ENCODE results near the gene ENO2.

ENO2 gene

DNA sequence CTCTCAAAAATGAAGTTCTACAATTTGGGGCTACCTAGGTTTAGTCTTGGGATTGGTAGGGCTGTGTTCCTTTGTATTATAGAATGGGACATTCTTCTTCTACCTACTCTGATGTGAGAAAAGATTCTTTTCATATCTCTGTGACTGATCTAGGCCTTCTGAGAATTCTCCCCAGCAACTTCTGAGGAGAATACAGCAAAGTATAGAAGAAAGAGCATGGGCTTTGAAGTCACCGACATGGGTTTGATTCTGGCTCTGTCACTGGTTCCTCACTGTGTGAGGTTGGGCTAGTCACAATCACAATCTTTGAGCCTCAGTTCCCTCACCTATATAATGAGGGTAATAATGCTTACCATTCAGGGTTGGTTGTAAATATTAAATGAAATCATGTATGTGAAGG is 18.4 kb downstream of the ENO2 start:
- no peak for DNase-seq (ENCODE audit: low read depth)

DNA sequence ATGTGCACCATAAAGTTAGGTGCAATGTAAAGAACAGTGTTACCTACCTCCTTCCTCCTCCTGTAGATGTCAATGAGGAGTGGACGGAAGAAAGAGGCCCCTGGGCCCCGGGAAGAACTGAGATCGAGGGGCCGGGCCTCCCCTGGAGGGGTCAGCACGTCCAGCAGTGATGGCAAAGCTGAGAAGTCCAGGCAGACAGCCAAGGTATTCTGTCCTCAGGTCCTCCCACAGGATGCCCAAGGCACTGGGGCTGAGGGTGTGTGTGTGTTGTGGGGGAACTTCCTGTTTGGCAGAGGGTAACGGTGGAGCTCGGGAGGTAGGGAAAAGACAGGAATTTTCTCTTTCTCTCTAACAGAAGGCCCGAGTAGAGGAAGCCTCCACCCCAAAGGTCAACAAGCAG is 19.7 kb downstream of the ENO2 start:
- peak; percentile 39 for DNase-seq (ENCODE audit: low read depth)

DNA sequence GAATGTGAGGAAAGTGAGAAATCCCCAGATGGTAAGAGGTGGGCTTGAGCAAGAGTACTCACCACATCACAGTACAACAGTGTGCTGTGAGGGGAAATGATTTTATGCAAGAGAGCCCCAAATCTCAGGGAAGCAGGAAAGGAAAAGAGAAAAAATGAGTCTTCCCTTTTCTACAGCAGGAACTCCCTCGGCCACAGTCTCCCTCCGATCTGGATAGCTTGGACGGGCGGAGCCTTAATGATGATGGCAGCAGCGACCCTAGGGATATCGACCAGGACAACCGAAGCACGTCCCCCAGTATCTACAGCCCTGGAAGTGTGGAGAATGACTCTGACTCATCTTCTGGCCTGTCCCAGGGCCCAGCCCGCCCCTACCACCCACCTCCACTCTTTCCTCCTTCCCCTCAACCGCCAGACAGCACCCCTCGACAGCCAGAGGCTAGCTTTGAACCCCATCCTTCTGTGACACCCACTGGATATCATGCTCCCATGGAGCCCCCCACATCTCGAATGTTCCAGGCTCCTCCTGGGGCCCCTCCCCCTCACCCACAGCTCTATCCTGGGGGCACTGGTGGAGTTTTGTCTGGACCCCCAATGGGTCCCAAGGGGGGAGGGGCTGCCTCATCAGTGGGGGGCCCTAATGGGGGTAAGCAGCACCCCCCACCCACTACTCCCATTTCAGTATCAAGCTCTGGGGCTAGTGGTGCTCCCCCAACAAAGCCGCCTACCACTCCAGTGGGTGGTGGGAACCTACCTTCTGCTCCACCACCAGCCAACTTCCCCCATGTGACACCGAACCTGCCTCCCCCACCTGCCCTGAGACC is 21.2 kb downstream of the ENO2 start:
- DNase-seq (ENCODE audit: low read depth) = peak; percentile 37

DNA sequence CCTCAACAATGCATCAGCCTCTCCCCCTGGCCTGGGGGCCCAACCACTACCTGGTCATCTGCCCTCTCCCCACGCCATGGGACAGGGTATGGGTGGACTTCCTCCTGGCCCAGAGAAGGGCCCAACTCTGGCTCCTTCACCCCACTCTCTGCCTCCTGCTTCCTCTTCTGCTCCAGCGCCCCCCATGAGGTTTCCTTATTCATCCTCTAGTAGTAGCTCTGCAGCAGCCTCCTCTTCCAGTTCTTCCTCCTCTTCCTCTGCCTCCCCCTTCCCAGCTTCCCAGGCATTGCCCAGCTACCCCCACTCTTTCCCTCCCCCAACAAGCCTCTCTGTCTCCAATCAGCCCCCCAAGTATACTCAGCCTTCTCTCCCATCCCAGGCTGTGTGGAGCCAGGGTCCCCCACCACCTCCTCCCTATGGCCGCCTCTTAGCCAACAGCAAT is 21.8 kb downstream of the ENO2 start:
- no peak for DNase-seq (ENCODE audit: low read depth)

DNA sequence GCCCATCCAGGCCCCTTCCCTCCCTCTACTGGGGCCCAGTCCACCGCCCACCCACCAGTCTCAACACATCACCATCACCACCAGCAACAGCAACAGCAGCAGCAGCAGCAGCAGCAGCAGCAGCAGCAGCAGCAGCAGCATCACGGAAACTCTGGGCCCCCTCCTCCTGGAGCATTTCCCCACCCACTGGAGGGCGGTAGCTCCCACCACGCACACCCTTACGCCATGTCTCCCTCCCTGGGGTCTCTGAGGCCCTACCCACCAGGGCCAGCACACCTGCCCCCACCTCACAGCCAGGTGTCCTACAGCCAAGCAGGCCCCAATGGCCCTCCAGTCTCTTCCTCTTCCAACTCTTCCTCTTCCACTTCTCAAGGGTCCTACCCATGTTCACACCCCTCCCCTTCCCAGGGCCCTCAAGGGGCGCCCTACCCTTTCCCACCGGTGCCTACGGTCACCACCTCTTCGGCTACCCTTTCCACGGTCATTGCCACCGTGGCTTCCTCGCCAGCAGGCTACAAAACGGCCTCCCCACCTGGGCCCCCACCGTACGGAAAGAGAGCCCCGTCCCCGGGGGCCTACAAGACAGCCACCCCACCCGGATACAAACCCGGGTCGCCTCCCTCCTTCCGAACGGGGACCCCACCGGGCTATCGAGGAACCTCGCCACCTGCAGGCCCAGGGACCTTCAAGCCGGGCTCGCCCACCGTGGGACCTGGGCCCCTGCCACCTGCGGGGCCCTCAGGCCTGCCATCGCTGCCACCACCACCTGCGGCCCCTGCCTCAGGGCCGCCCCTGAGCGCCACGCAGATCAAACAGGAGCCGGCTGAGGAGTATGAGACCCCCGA is 22.5 kb downstream of the ENO2 start:
- DNase-seq (ENCODE audit: low read depth) = no peak

DNA sequence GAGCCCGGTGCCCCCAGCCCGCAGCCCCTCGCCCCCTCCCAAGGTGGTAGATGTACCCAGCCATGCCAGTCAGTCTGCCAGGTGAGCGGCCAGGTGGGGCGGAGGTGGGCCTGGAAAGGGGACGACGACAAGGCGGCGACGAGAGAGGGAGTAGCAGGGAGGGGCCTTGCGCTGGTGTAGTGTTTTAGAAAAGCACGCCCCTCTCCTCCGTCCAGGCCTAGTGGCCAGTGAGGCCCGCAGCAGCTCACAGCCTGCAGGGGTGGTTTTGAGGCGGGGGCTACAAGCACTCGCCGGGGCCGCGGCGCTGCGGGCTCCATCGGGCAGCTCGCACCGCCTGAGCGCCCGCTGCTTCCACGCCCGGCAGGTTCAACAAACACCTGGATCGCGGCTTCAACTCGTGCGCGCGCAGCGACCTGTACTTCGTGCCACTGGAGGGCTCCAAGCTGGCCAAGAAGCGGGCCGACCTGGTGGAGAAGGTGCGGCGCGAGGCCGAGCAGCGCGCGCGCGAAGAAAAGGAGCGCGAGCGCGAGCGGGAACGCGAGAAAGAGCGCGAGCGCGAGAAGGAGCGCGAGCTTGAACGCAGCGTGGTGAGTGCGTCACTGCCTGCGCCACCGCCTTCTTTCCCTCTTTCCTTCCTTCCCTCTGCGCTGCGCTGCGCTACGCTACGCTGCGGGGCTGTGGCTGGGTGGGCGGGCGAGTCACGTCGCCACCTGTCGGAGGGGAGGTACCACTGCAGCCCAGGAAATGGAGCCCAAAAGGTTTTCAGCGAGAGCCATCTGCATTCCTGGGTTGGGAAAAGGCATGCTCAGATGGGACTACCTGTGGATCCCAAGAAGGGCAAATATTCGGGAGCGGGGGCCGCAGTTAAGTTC is 23.3 kb downstream of the ENO2 start:
- DNase-seq (ENCODE audit: low read depth) = peak; percentile 89

DNA sequence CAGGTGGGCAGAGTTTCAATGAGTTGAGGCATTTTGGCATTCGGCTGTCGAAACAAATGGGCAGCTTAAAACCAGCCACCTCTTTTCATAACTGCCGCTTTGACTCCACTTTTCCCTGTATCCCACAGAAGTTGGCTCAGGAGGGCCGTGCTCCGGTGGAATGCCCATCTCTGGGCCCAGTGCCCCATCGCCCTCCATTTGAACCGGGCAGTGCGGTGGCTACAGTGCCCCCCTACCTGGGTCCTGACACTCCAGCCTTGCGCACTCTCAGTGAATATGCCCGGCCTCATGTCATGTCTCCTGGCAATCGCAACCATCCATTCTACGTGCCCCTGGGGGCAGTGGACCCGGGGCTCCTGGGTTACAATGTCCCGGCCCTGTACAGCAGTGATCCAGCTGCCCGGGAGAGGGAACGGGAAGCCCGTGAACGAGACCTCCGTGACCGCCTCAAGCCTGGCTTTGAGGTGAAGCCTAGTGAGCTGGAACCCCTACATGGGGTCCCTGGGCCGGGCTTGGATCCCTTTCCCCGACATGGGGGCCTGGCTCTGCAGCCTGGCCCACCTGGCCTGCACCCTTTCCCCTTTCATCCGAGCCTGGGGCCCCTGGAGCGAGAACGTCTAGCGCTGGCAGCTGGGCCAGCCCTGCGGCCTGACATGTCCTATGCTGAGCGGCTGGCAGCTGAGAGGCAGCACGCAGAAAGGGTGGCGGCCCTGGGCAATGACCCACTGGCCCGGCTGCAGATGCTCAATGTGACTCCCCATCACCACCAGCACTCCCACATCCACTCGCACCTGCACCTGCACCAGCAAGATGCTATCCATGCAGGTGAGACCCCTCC is 24.2 kb downstream of the ENO2 start:
- DNase-seq (ENCODE audit: low read depth) = no peak

DNA sequence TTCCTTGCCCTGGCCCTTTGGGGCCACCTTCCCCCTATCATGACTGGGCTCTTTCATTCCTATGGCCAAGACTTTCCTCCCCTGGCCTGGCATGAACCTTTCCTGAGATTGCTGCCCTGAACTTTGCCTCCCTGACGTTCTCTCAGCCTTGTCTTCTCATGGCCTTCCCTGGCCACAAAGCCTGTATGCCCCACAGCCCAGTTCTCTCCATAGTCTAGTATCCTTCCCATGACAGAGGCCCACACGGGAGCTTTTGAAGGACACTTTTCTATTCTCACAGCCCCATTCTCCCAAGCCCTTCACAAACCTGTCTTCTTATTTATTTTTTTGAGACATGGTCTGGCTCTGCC is 24.8 kb downstream of the ENO2 start:
- DNase-seq (ENCODE audit: low read depth) = no peak

DNA sequence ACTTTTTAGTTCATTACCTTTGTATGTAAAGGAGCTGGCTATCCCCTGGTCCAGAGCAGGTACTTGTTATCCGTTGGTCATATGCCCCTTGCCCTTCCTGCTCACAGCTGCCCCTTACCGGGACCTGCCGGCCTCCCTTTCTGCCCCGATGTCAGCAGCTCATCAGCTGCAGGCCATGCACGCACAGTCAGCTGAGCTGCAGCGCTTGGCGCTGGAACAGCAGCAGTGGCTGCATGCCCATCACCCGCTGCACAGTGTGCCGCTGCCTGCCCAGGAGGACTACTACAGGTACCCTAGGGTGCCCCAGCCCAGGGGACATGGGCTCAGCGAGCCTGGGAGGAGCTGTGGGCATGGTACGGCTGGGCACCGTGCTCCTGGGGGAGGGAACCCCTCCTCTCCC is 26.9 kb downstream of the ENO2 start:
- no peak for DNase-seq (ENCODE audit: low read depth)

DNA sequence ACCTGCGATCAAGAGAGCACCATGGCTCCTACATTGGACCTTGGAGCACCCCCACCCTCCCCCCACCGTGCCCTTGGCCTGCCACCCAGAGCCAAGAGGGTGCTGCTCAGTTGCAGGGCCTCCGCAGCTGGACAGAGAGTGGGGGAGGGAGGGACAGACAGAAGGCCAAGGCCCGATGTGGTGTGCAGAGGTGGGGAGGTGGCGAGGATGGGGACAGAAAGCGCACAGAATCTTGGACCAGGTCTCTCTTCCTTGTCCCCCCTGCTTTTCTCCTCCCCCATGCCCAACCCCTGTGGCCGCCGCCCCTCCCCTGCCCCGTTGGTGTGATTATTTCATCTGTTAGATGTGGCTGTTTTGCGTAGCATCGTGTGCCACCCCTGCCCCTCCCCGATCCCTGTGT is 27.4 kb downstream of the ENO2 start:
- no peak for DNase-seq (ENCODE audit: low read depth)

DNA sequence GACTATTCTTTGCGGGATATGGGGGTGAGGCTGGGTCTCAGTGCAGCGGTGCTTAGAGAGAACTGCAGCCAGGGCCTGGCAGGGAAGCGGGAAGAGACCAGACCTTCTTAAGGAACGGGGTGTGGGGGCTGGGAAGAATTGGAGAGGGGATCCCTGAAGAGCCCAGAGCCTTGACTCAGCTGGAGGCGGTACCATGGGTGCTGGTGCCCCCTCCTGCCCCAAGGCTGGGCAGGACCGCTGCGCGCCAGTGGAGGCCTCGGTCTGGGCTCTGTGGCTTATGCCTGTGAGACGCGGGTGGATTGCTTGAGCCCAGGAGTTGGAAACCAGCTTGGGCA is 27.9 kb downstream of the ENO2 start:
- DNase-seq (ENCODE audit: low read depth) = no peak

DNA sequence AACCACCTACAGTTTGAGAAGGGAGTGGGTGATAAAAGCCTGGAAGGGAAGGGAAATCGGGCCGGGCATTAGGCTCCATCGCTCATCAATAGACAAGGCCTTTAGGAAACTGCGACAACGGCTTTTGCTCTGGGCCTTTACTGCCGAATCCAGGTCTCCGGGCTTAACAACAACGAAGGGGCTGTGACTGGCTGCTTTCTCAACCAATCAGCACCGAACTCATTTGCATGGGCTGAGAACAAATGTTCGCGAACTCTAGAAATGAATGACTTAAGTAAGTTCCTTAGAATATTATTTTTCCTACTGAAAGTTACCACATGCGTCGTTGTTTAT is 29.0 kb downstream of the ENO2 start:
- peak; percentile 94 for DNase-seq (ENCODE audit: low read depth)

DNA sequence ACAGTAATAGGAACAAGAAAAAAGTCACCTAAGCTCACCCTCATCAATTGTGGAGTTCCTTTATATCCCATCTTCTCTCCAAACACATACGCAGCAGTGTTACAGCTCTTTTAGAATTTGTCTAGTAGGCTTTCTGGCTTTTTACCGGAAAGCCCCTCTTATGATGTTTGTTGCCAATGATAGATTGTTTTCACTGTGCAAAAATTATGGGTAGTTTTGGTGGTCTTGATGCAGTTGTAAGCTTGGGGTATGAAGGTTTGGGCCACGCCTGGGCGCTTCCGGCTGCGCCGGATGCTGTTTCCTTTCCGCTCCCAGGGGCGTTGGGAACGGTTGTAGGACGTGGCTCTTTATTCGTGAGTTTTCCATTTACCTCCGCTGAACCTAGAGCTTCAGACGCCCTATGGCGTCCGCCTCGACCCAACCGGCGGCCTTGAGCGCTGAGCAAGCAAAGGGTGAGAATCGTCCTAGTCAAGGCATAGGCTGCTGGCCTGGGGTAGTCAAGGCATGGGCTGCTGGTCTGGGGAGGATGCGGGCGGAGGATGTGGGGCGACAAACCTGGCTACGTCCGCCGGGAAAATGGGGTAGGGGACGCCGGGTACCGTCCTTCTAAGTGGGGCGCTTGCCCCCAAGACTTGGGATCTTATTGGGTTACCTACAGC is 29.5 kb downstream of the ENO2 start, which contains the start of the genes C12orf57 and RNU7-1:
Gene C12orf57, plus strand, starts transcription at position 301 of the 659 bp plus-strand sequence. Its CDS starts 100 bp downstream, at position 401.
Gene RNU7-1, plus strand, starts transcription at position 95 of the 659 bp plus-strand sequence.
- peak; percentile 90 for DNase-seq (ENCODE audit: low read depth)

DNA sequence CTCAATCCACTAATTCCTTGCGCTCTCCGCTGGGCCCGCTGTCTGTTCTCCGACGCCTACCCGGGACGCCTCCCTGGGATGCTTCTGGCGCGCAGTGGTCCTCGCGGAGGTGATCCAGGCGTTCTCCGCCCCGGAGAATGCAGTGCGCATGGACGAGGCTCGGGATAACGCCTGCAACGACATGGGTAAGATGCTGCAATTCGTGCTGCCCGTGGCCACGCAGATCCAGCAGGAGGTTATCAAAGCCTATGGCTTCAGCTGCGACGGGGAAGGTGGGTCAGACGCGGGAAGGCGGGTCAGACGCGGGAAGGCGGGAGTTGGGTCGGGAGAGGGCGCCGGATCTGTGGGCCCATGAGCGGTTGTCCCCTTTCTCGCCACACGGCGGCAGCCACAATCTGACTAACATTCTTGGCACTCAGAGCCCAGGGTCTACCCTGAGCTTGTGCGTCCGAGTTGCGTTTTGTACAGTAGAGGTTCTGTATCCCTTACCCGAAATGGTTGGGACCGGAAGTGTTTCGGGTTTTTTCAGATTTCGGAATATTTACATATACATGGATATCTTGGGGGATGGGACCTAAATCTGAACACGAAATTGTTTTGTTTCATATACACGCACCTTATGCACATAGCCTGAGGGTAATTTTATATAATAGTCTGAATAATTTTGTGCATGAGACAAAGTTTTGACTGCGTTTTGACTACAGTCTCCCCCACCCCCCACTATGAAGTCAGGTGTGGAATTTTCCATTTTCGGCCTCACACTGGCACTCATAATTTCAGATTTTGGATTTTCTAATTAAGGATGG is 30.2 kb downstream of the ENO2 start:
- peak; percentile 86 for DNase-seq (ENCODE audit: low read depth)

DNA sequence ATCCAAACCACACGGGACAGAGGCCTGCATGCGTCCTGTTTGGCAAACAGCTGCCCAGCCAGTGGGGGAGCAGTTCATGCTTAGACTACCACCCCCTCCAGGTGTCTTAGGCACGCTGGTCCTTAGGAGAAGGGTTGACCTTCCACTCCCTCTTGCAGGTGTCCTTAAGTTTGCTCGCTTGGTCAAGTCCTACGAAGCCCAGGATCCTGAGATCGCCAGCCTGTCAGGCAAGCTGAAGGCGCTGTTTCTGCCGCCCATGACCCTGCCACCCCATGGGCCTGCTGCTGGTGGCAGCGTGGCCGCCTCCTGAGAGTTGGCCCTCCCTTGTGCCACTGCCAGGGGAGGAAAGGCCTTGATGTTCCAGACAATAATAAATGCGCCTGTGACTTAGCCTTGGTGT is 31.2 kb downstream of the ENO2 start:
- no peak for DNase-seq (ENCODE audit: low read depth)

DNA sequence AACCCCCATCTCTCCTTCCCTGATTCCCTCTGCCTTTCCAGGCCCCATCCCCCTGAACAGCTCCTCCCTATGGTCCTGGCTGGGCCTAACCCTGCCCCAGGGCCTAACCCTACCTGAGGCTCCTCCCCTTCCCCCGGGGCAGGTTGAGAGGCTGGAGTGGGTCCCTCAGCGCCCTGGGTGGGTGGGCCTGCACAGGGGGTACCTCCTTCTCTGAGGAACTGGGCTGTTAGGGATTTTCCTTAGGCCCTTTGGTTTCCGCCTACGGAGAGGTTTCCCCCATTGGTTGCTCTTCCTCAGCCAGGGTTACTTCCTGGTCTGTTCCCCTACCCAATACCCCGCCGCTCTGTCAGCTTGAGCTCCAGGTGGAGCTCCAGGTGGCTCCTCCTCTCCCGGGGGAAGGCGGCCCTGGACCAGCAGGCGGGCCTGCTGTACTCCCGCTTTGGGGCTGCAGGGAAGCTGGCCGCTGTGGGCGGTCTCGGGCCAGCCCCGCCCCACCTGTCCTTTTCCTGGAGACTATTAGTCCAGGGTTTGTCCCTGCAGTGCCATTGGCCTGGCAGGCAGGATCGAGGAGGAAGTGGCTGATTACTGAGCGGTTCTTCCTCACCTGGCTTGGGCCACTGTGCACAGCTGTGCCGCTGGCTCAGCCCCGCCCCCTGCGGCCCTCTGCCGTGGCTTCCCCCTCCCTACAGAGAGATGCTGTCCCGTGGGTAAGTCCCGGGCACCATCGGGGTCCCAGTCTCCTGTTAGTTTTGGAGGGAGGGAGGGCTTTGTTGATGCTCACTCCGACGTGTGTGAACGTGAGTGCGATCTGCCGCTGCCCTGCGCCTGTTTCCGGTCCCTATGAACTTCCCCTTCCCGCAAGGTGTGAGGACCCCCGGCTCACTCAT is 31.9 kb downstream of the ENO2 start:
- DNase-seq (ENCODE audit: low read depth) = peak; percentile 41

DNA sequence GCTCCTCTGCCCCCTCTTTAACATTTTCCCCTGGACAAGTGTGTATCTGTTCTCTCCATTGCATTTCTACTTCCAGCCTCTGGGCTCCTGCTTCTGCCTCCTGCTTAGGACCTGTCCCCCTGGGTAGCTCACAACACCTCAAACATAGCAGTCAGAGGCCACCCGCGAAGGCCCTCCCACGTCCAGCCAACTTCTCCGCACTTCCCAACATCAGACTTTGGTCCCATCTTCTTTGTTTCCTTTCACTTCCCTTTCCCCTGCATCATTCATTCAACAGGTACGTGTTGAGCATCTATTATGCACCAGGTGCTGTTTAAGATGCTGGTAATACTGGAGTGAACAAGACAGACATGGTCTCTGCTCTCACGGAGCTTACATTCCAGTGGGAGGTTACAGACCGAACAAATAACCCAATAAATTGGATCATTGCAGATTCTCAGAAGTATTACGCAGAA is 32.6 kb downstream of the ENO2 start:
- no peak for DNase-seq (ENCODE audit: low read depth)

DNA sequence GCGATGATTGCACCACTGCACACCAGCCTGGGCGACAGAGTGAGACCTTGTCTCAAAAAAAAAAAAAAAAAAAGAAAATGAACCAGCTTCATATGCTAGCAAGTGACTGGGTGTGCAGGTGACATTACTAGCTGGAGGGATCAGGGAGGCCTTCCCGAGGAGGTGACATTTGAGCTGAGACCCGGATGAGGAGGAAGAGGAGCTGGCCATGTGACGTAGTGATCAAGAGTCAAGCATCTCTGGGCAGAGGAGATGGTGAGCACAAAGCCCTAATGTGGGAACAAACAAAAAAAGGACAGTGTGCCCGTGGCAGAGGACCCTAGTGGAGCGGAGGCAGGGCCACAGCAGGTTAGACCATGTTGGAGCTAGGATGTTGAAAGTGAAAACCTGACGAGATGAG is 33.2 kb downstream of the ENO2 start:
- no peak for DNase-seq (ENCODE audit: low read depth)

Data from amniotic epithelial cell (primary cell).